Measurements from ENCODE around the gene GPR180. TPM values are rescaled to one million over a fixed set of nuclear protein-coding genes. Genes with fewer than 3 reads are reported as not detected.

Gene GPR180
- 7.1 and 7.3 TPM in 2 replicates for total RNA-seq

- intact Hi-C loops (cut with micrococcal nuclease) = loop anchor here (1.0 to 5.0 kb wide), 5 partner anchors 16 to 1076 kb away; partner anchors contain the start of gene DNAJC3
Measured at GRCh38 chr13:94601446-94602431, at the start of gene GPR180. Gene GPR180 (plus strand): TSS chr13:94601857. CDS start chr13:94601928, 71 bp downstream.

DNA sequence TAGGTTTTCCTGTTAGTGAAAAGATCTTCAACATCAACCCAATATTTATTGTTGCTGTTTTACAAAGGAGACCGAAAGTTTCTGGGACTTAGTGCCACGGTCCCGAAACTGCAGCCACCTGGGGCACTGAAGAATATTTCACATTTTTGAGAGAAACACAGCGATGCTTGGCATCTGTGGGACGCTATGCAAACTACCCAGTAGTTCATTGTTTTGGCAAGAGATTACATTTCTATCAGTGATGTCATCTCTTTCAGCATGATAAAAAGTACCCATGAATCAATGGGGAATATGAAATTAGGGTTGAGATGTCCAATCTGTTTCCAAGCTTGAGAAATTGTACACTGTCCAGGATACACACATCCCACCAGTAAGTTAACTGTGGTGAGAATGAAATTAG is 49.6 kb upstream of the GPR180 start:
- intact Hi-C loops (cut with micrococcal nuclease) = no loop called here

- intact Hi-C loops (cut with micrococcal nuclease) = no loop called here
Measured at GRCh38 chr13:94553766-94554165, 47.9 kb upstream of the GPR180 start.

- intact Hi-C loops (cut with micrococcal nuclease) = no loop called here
Measured at GRCh38 chr13:94556041-94556440, 45.6 kb upstream of the GPR180 start.

DNA sequence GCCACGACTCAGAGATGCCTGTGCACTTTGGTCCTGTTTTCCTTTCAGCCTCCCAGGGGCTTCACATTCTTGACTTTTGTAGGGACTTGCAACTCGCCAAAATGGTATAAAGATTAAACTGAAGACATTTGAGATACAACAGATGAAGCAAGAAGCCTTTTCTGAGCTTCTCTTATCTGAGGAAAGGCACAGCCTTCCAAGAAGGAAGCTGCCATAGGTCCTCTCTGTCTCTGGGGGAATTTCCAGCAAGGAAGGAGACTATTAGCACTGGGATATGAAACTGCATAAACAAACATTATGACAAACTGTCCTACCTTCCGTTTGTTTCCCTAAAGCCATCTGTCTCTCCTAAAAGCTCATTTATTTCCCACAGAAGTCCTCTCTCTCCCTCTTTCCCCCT is 45.0 kb upstream of the GPR180 start:
- intact Hi-C loops (cut with micrococcal nuclease) = no loop called here

GRCh38 chr13:94557684-94558235 is 43.9 kb upstream of the GPR180 start:
- intact Hi-C loops (cut with micrococcal nuclease) = loop anchor here (1.0 kb wide), 1 partner anchor 8 kb away; no protein-coding TSS in a partner anchor

- intact Hi-C loops (cut with micrococcal nuclease) = loop anchor here (1.0 kb wide), 1 partner anchor 9 kb away; no protein-coding TSS in a partner anchor
Measured at GRCh38 chr13:94558716-94559115, 42.9 kb upstream of the GPR180 start.

- intact Hi-C loops (cut with micrococcal nuclease) = no loop called here
Measured at GRCh38 chr13:94559222-94559795, 42.3 kb upstream of the GPR180 start.

GRCh38 chr13:94560116-94560515 is 41.5 kb upstream of the GPR180 start:
- intact Hi-C loops (cut with micrococcal nuclease) = no loop called here

DNA sequence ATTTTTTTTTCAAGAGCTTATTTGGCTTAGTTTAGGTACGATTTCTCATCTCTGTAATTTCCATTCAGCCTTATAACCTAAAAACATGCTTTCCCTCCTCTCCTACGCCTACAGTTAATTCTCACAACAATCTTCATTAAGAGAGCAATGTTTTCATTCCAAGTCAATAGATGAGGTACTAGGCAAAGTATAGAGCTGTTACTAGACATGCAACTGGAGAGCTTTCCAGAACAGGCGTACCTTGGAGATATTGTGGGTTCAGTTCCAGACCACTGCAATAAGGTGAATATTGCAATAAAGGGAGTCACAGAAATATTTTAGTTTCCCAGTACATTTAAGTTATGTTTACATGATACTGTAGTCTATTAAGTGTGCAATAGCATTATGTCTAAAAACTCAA is 40.5 kb upstream of the GPR180 start:
- intact Hi-C loops (cut with micrococcal nuclease) = no loop called here

DNA sequence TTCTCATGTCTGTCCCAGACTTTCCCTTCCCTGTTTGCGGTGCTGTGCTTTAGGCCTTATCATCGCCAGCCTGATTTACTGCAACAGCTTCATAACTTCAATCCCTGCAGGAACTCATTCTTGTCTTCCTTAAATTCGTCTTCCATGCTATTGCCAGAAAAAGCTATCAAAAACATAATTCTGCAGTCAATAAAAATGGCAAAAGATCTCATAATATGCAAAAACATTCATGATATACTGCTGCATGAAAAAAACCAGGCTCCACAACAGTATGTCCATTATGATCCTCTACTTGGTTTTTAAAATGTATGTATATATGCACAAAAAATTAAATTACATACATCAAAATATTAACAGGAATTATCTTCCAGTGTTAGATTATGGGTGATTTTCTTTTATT is 34.1 kb upstream of the GPR180 start:
- intact Hi-C loops (cut with micrococcal nuclease) = no loop called here

- intact Hi-C loops (cut with micrococcal nuclease) = no loop called here
Measured at GRCh38 chr13:94568443-94568842, 33.2 kb upstream of the GPR180 start.

DNA sequence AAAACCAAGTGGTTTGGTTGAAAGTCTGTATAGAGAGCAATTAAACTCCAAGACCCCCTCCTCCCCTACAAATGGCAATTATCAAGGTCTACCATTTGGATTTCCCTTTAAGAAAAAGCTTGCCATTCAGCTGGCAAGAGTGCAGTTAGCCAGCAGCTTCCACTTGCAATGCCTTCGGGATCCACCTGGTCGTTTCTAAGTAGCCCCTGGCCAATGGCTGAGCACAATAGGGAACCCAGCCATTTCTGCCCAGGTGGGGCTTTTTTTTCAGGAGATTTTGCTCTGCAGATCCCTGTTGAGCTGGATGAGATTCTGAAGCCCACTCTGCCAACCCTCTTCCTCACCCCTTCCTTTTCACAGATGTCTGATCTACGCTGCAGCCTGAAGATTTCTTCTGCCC is 32.0 kb upstream of the GPR180 start:
- intact Hi-C loops (cut with micrococcal nuclease) = no loop called here

DNA sequence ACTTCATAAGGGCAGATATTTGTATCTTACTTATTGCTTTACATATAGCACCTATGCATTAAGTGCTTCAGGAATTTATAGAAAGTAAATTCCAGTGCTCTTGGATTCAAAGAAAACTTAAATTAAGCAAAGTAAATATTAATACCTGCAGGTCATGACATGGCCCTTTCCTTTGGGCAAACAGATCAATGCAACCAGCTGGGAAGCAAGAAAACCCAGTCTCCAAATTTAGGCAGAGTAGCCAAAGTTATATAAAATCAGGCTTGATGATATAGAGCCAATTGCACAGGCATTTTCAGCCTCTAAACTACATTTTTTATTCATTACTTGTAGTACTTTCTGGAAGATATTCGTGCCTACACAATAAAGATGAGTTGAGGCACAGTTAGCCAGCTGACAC is 22.6 kb upstream of the GPR180 start:
- intact Hi-C loops (cut with micrococcal nuclease) = no loop called here

GRCh38 chr13:94583926-94584325 is 17.7 kb upstream of the GPR180 start:
- intact Hi-C loops (cut with micrococcal nuclease) = no loop called here

DNA sequence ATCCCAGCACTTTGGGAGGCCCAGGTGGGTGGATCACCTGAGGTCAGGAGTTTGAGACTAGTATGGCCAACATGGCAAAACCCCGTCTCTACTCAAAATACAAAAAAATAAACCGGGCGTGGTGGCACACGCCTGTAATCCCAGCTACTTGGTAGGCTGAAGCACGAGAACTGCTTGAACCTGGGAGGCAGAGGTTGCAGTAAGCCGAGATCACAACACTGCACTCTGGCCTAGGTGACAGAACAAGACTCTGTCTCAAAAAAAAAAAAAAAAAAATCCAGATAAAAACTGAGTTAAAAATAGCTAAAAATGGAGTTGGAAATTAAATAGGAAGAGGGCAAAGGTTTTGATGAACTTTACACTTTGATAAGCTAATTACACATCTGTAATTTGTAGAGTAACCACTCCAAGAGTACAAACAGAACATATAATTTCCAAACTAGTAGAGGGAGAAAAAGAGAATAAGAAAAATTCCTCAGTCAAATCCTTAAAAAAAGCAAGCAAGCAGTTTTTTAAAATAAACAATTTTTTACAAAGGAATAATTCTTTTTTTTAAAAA is 16.0 kb upstream of the GPR180 start:
- intact Hi-C loops (cut with micrococcal nuclease) = no loop called here

DNA sequence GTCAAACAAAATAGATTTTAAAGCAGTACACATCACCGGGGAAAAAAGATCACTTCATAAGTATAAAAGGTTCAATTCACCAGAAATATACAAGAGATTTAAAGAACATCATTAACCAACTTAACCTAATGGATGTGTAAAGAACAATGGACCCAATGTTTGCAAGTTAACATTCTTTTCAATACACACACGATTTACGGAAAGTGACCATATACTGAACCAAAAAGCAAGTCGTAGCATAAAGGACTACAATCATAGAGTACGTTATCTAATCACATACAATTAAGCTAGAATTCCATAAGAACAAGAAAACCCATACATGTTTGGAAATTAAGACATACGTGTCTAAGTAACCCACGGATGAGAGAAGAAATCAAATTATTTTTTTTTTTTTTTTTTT is 15.3 kb upstream of the GPR180 start:
- intact Hi-C loops (cut with micrococcal nuclease) = no loop called here

DNA sequence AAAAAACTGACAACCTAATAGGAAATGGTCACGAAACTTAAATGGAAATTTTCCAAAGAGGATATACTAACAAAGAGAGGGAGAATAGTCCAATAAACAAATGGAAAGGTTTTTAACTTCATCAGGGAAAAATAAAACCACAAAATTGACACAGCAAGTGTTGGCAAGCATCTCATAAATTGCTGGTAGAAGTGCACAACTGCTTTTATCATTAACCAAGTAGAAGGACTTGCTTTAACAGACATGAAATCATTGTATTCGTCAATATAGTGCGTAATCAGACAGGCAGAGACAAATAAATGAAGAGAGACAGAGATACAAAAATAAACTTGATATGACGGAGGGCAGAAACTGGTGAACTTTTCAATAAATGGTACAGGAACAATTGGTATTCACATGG is 13.1 kb upstream of the GPR180 start:
- intact Hi-C loops (cut with micrococcal nuclease) = no loop called here

GRCh38 chr13:94590744-94591143 is 10.9 kb upstream of the GPR180 start:
- intact Hi-C loops (cut with micrococcal nuclease) = no loop called here

DNA sequence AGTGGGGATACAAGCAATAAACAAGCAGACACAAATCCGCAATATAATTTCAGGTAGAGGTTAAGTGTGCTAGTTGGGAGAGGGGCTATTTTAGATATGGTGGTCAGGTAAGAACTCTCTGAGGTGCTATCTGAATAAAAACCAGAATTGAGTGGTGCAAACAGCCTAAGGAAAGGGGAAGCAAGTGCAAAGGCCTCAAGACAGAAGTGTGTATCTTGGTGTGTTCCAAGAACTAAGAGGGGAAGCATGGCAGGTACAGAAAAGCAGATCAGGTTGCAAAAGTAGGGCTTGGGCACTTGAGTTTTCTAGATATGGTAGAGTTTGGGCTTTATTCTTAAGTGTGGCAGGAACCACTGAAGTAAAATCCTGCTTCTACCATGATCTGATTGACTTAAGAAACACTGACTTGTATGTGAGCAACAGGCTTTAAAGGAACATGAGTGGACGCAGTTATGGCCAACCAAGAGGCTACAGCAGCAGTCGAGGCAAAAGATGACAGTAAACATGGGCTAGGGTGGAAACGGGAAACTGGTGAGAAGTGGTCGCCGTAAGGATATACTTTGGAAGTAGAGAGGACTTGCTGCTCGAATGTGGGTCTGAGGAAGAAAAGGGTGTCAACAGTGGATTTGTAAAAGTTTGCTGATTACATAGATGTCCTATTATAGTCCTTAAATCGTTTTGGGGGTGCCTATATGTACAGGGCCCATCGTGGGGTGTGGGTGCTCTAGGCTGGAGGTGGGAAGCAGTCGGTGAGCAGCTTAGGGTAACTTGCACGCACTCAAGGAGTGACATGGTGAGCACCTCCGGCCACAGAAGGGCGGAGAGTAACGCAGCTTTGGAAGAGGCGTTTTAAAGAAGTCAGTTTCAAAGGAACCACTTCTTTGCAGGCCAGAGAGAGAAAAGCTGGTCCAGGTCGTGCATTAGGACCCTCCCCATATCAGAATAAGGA is 6.4 kb upstream of the GPR180 start:
- intact Hi-C loops (cut with micrococcal nuclease) = no loop called here

Data from T-helper 2 cell treated with Interferon-gamma antibody and Interleukin-4, amounts not matched to agents 100 ng/mL and 5 ng/mL, for 36 hours (primary cell).